Transverse colon (tissue), 4 donors: ENCODE measurements around the gene RAB30. TPM values are rescaled to one million over a fixed set of nuclear protein-coding genes. Genes with fewer than 3 reads are reported as not detected.

Source experiments
- DNase-seq: peaks from one replicate; pipeline ENCODE4 v3.0.0-alpha.2; 2019
- H3K27ac ChIP-seq, 4 donors: fragments of 200-600 bp; sonication (generic); 2 replicates each; pipeline ENCODE4 v1.5.1; 2016 to 2018; ENCODE audit warnings: inconsistent platforms in 4 of 4
- H3K27me3 ChIP-seq: fragments of 200-600 bp; sonication (generic); 2 replicates; pipeline ENCODE4 v1.5.1; 2017; ENCODE audit warnings: inconsistent platforms
- H3K36me3 ChIP-seq, 4 donors: fragments of 200-600 bp; sonication (generic); 2 replicates each; pipeline ENCODE4 v1.5.1; 2017 to 2019; ENCODE audit warnings: inconsistent platforms in 4 of 4
- H3K4me1 ChIP-seq, 4 donors: fragments of 200-600 bp; sonication (generic); 2 replicates each; pipeline ENCODE4 v1.5.1; 2017 to 2020; ENCODE audit warnings: inconsistent platforms in 4 of 4
- H3K4me3 ChIP-seq, 4 donors: fragments of 200-600 bp; sonication (generic); 1 replicate in 1 of 4; 2 replicates in 3 of 4; pipeline versions ENCODE4 v1.5.1 to v1.6.1; 2017 to 2019; ENCODE audit warnings: inconsistent platforms in 4 of 4
- H3K9me3 ChIP-seq, 2 donors: fragments of 200-600 bp; sonication (generic); 2 replicates each; pipeline ENCODE4 v1.5.1; 2017 to 2019; ENCODE audit warnings: inconsistent platforms in 2 of 2
- EP300 ChIP-seq: sonication (generic); formaldehyde crosslinking; IDR thresholded peaks from one replicate; pipeline ENCODE4 v1.6.1; 2017; ENCODE audit warnings: antibody characterized with exemption, low read depth
- POLR2A ChIP-seq: fragments of 450-650 bp; IDR thresholded peaks from one replicate; pipeline ENCODE4 v1.6.1; 2016; ENCODE audit warnings: antibody characterized with exemption, mild to moderate bottlenecking, moderate library complexity
- POLR2AphosphoS5 ChIP-seq, 3 donors: sonication (generic); formaldehyde crosslinking; IDR thresholded peaks; one replicate each; pipeline ENCODE4 v1.6.1; 2016; ENCODE audit warnings: antibody characterized with exemption in 3 of 3
- WGBS, 2 donors: methylation state at CpG; one replicate each; pipeline ENCODE4 v1.1.5; 2018; ENCODE audit warnings: low coverage in 1 of 2; 5-methylcytosine and 5-hydroxymethylcytosine counted together
- in situ Hi-C, 4 donors: fragments of 200-750 bp; cut with MboI; loops; one replicate each; pipeline versions ENCODE4 v1.15.0 to v1.15.1; 2017; ENCODE audit warnings: low sequenced_read_pairs in 3 of 4, low pct_ligation_motif_present in 1 of 4, low pct_unique_long_range_greater_than_20kb in 1 of 4
- intact Hi-C: fragments of 100-400 bp; cut with DNase I; formaldehyde crosslinking; loops from one replicate; pipeline ENCODE4 v1.15.1; 2023; ENCODE audit warnings: low total_unique reads
- total RNA-seq, 4 donors: library from RNA; depleted of rRNA; stranded (reverse); fragments of >200 nt; gene quantifications; one replicate each; pipeline ENCODE4 v1.1.0, GENCODE V29; 2016
- TF ChIP-seq, protein P1 (sequence below), 5 experiments: fragments of 200-600 bp in 3 of 5; fragments of 450-650 bp in 2 of 5; sonication (generic) in 3 of 5; IDR thresholded peaks; 1 replicate in 2 of 5; 2 replicates in 3 of 5; pipeline ENCODE4 v1.5.1; 2016 to 2017; ENCODE audit warnings: antibody characterized with exemption in 5 of 5, inconsistent platforms in 3 of 5, mild to moderate bottlenecking in 2 of 5, moderate library complexity in 1 of 5

Gene RAB30
- total RNA-seq, 4 donors from 2014 or later: 2.2 to 29.9 (median 14.5) TPM

DNA sequence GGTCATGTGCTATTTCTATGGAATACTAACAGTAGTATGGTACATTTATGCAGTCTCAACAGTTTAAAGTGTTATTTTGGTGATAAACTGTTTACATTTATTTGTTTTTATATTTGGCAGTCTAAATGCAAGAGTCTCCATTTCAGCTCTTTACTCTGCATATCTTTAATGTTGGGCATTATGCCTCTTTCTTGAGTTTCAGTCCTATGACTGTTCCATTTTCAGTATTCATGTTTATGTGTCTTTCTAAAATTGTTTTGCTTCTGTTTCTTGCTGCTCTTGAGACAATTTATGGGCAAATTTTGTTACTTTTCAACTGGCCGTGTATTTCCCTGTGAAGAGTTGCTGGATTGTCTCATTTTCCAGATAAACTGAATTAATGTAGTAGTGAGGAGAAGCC, 6.6 kb upstream of the RAB30 start:
- Histone ChIP-seq H3K4me3 (no peak overlapping the region), H3K9me3 (no peaks in the 10 kb centered on the region), H3K4me1 (peaks cover 3 to 11% (median 4%) of the 10 kb centered on the region in 4 donors), H3K36me3 (no peaks in the 10 kb centered on the region), H3K27me3 (no peaks in the 10 kb centered on the region), H3K27ac (peak overlapping the region in 1 of 4 donors; percentile 18)
- in situ Hi-C loops: loop anchor here in 3 of 4 donors (10.0 to 25.0 kb wide), 4 partner anchors 77 to 166 kb away; partner anchors contain the start of genes ANKRD42 (in 1 of the 3), DDIAS (in 1 of the 3), PCF11 (in 1 of the 3) and PRCP (in 1 of the 3)
- 72 to 92% methylated on average over 1 of the region's 1 CpG for WGBS, 2 donors
- intact Hi-C loops: no loop called here
- TF ChIP-seq POLR2AphosphoS5 (IDR thresholded peaks at IDR 0.05): no peak
- TF ChIP-seq EP300: no peak
- no peak for TF ChIP-seq POLR2A
- TF ChIP-seq, protein P1, sequence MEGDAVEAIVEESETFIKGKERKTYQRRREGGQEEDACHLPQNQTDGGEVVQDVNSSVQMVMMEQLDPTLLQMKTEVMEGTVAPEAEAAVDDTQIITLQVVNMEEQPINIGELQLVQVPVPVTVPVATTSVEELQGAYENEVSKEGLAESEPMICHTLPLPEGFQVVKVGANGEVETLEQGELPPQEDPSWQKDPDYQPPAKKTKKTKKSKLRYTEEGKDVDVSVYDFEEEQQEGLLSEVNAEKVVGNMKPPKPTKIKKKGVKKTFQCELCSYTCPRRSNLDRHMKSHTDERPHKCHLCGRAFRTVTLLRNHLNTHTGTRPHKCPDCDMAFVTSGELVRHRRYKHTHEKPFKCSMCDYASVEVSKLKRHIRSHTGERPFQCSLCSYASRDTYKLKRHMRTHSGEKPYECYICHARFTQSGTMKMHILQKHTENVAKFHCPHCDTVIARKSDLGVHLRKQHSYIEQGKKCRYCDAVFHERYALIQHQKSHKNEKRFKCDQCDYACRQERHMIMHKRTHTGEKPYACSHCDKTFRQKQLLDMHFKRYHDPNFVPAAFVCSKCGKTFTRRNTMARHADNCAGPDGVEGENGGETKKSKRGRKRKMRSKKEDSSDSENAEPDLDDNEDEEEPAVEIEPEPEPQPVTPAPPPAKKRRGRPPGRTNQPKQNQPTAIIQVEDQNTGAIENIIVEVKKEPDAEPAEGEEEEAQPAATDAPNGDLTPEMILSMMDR (IDR thresholded peaks at IDR 0.05): no peak
- DNase-seq: no peak

DNA sequence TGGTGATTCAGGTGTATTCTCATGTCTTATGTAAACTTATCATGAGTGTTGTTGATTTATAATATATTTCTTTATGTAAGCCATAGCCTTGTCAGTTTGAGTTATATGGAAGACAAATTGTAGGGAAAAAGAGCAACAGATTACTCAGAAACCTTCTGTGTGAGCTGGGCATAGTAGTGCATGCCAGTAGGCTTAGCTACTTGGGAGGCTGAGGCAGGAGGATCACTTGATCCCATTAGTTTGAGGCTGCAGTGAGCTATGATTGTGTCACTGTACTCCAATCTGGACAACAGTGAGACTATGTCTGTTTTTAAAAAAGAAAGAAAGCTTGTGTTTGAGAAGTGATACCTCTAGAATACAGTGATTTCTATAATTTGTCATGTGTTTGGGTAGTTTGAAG, 2.2 kb upstream of the RAB30 start:
- DNase-seq: no peak
- no peaks in the 10 kb centered on the region for H3K9me3 ChIP-seq
- no peak for TF ChIP-seq EP300
- no peak for TF ChIP-seq POLR2AphosphoS5 (IDR thresholded peaks at IDR 0.05)
- TF ChIP-seq, protein P1 (IDR thresholded peaks at IDR 0.05): no peak
- TF ChIP-seq POLR2A: no peak
- H3K36me3 ChIP-seq: no peaks in the 10 kb centered on the region
- no peak overlapping the region for H3K27ac ChIP-seq
- intact Hi-C loops (loop anchor here (5.0 kb wide), 1 partner anchor 83 kb away; the partner anchor contains the start of gene PCF11), in situ Hi-C loops (loop anchor here in 2 of 4 donors (10.0 kb wide), 2 partner anchors 81 to 111 kb away; partner anchors contain the start of gene PCF11 (in 1 of the 2))
- peaks cover 12 to 42% (median 25%) of the 10 kb centered on the region in 4 donors for H3K4me1 ChIP-seq
- no peaks in the 10 kb centered on the region for H3K27me3 ChIP-seq
- H3K4me3 ChIP-seq: no peak overlapping the region

DNA sequence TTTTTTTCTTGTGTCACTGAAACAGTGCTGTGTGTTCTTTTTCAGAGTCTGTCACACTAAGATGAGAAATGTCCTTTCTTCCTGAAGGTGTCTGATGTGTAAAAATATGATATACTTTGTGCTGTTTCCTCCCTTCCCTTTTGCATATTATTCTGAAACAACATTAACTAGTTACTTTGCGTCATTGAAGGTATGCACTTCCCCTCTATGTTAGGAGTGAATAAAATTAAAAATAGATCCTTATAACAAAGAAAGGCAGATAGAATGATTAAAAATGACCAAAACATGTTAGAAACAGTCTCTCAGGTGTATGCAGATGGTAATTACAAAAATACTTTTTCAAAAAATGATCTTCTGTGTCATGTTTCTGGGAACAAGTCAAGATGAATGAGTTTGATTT, 1.6 kb upstream of the RAB30 start:
- intact Hi-C loops: loop anchor here (5.0 kb wide), 1 partner anchor 84 kb away; the partner anchor contains the start of gene PCF11
- peak overlapping the region in 2 of 4 donors; percentile 66 to 84 for H3K4me3 ChIP-seq
- 50 to 56% methylated on average over 1 of the region's 1 CpG for WGBS, 2 donors

More for the DNA sequence above, 1.6 kb upstream of the RAB30 start:
- TF ChIP-seq POLR2AphosphoS5 (IDR thresholded peaks at IDR 0.05) (no peak), EP300 (no peak), POLR2A (no peak)
- TF ChIP-seq, protein P1 (IDR thresholded peaks at IDR 0.05): no peak
- H3K27ac ChIP-seq: peak overlapping the region in 3 of 4 donors; percentile 90 to 96 (median 94)
- DNase-seq: no peak
- no peaks in the 10 kb centered on the region for H3K9me3 ChIP-seq
- no peaks in the 10 kb centered on the region for H3K36me3 ChIP-seq
- in situ Hi-C loops: loop anchor here in 2 of 4 donors (10.0 kb wide), 2 partner anchors 82 to 112 kb away; partner anchors contain the start of gene PCF11 (in 1 of the 2)
- peaks cover 13 to 48% (median 31%) of the 10 kb centered on the region in 4 donors for H3K4me1 ChIP-seq
- H3K27me3 ChIP-seq: no peaks in the 10 kb centered on the region
